CD4-positive, alpha-beta T cell treated with Interleukin-10 for 1 hour (primary cell): ENCODE results near the gene PPP2R5E.

Source experiments
- DNase-seq: peaks from one replicate; pipeline ENCODE4 v3.0.0-alpha.2; 2020

Gene PPP2R5E

DNA sequence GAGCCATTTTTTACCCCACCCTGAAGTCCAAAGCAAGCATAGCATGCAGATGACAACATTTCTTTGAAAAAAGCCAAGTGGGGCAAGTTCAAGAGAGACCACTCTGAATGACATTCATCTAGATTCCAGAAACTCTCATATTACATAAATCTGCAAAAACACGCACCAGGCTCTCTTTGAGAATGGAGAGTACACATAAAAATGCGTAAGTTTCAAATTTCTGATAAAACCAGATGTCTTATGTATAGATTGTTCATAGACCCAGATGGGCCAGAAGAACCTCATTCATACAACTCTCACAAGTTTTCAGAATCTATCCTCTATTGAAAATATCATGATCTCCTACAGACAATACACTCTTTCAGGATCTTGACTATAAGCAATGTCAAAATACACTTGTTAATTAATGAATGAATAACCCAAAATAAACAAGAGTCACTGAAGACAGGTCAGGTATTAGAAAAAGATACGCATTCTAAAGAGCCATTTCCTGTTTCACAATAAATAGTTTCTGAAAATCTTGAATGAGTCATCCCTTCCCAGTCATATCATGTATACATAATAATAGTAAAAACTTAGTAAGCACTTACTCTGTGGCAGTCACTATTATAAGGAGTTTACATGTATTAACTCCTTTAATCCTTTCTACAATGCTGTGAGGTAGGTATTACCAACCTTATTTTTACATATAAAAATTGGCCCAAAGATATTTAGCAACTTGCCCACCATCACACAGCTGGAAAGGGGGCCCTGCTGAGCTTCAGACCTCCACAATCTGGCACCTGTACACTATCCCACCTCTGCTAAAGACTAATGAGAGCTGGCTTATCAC lies 72.0 kb downstream of the PPP2R5E start:
- peak; percentile 19 for DNase-seq

- no peak for DNase-seq
Observed at GRCh38 chr14:63468294-63468693, 74.9 kb downstream of the PPP2R5E start.

GRCh38 chr14:63467440-63468072 lies 75.6 kb downstream of the PPP2R5E start:
- DNase-seq, result no peak

- no peak for DNase-seq
Observed at GRCh38 chr14:63465347-63465746, 77.8 kb downstream of the PPP2R5E start.

- DNase-seq, result no peak
Observed at GRCh38 chr14:63460680-63461369, 82.4 kb downstream of the PPP2R5E start.

DNA sequence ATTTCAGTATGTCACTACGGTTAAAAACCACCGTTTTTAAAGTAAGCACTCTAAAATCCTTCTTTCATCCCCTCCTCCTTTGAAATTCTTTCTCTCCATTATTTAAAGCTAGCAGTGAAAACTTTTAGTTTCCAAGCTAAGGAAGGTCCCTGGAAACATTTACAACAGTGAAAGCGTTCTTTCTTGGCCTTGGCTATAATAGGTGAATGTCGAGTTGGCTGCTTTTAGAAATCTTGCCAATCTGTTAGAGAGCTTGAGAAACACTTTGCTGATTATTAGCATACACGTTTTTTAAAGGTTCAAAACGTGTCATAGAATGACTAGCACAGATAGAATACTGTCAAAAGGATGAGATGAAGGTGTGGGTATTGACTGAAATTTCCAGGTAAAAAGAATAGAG lies 83.4 kb downstream of the PPP2R5E start:
- DNase-seq, result no peak

- no peak for DNase-seq
Observed at GRCh38 chr14:63457498-63457897, 85.7 kb downstream of the PPP2R5E start.

- DNase-seq, result no peak
Observed at GRCh38 chr14:63454863-63455622, 88.1 kb downstream of the PPP2R5E start.

- DNase-seq, result no peak
Observed at GRCh38 chr14:63454436-63454835, 88.7 kb downstream of the PPP2R5E start.

DNA sequence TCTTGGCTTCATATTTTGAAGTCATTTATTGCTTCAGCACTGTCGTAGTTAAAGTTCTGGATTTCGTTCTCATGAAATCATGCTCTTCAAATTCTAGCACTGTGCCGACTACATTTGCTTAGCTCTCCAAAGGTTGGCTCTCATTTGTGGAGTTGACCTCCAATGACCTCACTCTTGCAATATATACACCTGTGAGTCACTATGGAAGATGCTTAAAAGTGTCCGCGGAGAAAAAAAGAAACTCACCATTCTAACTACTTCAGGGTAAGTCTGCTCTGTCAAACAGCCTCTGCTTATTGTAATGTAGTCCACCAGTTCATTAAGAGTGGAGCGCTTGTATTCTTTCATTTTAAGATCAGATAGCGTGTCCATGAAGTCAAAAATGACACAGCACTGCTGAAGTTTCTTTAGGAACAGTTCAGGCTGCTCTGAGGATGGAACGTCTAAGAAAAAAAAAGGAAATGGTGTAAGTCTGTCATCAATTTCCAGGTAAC lies 89.7 kb downstream of the PPP2R5E start:
- DNase-seq, result no peak

DNA sequence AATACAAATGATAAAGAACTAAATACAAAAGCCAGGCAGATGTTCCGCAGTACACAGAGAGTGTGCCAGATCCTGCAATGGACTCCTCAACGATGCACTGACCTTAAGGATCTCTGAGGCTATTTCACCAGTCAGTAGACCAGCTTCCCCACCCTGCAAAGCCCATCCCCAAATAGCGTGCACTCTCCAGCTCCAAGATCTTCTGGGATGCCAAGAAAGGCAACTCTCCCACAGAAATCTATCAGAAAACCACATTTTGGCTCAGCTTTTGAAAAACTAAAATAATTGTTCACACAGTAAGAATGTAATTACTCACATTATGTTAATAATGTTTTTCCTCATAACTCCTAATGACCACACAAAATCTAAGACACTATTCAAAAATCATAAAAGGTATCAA lies 90.4 kb downstream of the PPP2R5E start:
- no peak for DNase-seq

DNA sequence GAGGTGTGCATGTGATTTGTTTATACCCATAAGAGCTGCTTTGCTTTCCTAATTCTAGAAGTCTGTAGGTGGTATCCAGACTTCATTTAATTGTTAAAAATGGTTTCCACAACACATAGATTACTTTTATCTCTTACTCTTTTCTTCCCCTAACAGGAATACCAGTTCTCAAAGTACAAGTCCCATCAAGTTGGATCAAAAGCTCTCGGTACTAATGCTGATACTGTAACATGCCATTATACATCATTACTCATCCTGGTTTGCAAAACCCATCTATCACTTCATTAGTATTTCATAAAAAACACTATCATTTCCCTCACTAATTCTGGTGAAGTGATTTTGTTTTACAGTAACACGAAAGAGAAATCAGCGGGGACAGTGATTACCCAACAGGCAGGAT lies 94.3 kb downstream of the PPP2R5E start:
- DNase-seq, result no peak

GRCh38 chr14:63444588-63444987 lies 98.6 kb downstream of the PPP2R5E start:
- DNase-seq, result no peak

DNA sequence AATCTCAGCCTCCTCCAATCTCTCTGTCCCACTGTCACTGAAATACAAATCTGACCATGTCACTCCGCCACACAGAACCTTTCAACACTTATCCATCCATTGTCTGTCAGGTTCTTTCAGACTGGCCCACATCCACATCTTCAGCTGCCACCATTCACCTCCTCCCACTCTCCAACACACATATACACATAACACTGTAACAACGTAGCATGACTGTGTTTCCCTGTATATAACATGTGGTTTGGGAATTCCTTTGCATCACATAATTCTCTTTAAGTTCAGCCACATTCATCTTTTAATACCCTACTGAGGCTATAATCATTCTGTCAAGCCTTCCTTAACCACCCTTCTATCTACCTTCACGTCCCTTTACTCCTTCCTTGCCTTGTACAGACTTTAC lies 99.2 kb downstream of the PPP2R5E start:
- DNase-seq, result no peak

- no peak for DNase-seq
Observed at GRCh38 chr14:63443361-63443760, 99.8 kb downstream of the PPP2R5E start.

DNA sequence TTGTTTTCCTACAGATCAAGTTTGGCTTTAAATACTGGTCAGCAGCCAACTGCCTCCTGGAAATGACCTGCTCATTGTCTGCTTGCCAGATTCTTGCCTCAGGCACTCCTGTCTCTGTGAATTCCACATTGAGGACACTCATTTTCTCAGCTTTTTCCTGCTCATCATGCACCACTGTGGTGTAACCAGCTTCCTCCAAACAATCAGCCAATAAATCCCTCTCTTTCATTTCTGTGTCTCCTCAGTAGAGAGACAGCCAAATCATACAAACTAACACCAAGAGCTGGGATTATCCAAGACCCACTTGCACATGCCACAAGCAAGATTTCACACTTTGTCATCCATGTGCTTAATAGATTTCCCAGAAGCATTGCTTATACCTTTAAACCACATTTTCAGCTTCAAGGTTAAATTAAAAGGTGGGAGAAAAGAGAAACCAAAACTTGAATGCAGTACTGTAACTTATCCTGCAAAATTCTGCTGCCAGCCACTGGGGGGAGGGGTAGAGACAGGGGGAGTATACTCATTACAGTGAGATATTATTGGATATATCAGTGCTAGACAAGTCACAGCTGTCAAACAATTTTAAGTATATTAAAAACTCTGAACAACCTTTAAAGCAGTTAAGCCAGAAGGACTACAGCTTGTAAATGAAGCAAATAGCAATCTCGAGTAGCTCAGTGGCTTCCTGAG lies 105.0 kb downstream of the PPP2R5E start:
- DNase-seq, result peak; percentile 34

DNA sequence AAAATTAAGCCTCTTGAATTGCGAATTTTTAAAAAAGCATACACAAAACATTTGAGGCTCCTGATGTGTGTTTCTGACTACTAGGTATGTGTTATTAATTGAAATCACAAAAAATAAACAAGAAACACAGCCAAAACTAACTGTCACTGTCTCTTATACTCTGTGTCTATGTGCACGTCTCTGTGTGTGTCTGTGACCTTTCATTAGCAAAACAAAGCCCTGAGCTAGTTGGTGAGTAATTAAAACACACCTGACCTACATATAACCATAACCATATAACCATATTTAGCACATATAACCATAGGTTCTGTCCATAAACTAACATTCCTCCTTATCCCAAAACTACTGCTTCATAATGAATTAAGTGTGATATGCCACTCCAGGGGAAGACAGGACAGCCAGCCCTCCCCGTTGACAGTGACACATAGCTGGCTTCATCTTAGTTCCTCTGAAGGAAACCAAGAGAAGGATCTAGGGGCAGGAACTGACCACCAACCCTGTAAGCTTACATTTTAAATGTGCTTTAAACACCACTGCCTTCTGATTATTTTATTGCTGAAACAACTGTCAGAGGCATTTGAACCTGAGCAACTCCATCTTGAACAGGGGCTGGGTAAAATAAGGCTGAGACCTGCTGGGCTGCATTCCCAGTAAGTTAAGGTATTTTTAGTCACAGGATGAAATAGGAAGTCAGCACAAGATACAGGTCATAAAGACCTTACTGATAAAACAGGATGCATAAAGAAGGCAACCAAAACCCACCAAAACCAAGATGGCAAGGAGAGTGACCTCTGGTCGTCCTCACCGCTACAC lies 106.7 kb downstream of the PPP2R5E start:
- no peak for DNase-seq

GRCh38 chr14:63435838-63436237 lies 107.3 kb downstream of the PPP2R5E start:
- DNase-seq, result no peak

DNA sequence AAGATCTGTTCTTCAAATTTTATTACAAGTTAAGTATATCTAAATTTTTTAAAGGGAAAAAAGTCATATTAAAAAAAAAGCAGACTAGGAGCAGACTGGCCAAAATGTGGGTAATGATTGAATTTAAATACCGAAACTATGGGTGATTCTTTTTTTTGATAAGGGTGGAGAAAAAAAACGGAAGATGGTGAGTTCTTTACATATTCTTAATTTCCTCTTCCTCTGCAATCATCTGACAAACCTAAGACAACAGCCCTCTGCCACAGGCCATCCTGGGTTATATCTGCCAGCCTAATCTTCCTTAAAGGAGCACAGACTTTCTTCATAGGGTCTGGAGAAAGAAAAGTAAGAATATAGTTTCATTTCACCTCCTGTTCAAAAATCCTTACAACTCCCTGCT lies 108.0 kb downstream of the PPP2R5E start:
- DNase-seq, result no peak

GRCh38 chr14:63432888-63433552 lies 110.2 kb downstream of the PPP2R5E start:
- DNase-seq, result no peak

GRCh38 chr14:63432228-63432627 lies 110.9 kb downstream of the PPP2R5E start:
- DNase-seq, result no peak
